H9 (cell line): ENCODE data around the gene PRG2. TPM values are rescaled to one million over a fixed set of nuclear protein-coding genes. Genes with fewer than 3 reads are reported as not detected.

Source experiments
- DNase-seq: peaks from one replicate; pipeline ENCODE4 v3.0.0-alpha.2; 2017
- H2AFZ ChIP-seq: one replicate; pipeline ENCODE4 v1.6.1; 2013; ENCODE audit warnings: mild to moderate bottlenecking, low read length, control low read depth, moderate library complexity
- H2AK5ac ChIP-seq: 2 replicates; pipeline ENCODE4 v1.6.1; 2013; ENCODE audit warnings: low read length, control low read depth, mixed read lengths; ENCODE audit not compliant: insufficient read length
- H2BK120ac ChIP-seq: one replicate; pipeline ENCODE4 v1.6.1; 2013; ENCODE audit warnings: low read depth, mild to moderate bottlenecking, low read length, control low read depth, inconsistent platforms; ENCODE audit not compliant: poor library complexity, severe bottlenecking
- H2BK12ac ChIP-seq: 2 replicates; pipeline ENCODE4 v1.6.1; 2013; ENCODE audit warnings: low read length, control low read depth, mixed read lengths, low read depth; ENCODE audit not compliant: insufficient read length
- H2BK15ac ChIP-seq: 2 replicates; pipeline ENCODE4 v1.6.1; 2013; ENCODE audit warnings: low read depth, low read length, control low read depth
- H2BK20ac ChIP-seq: one replicate; pipeline ENCODE4 v1.6.1; 2013; ENCODE audit warnings: low read depth, mild to moderate bottlenecking, low read length, control low read depth, inconsistent platforms; ENCODE audit not compliant: poor library complexity, severe bottlenecking
- H2BK5ac ChIP-seq: 2 replicates; pipeline ENCODE4 v1.6.1; 2013; ENCODE audit warnings: low read length, control low read depth, mixed read lengths; ENCODE audit not compliant: insufficient read length
- H3K14ac ChIP-seq: 2 replicates; pipeline ENCODE4 v1.6.1; 2013; ENCODE audit warnings: low read length, control low read depth; ENCODE audit not compliant: insufficient read depth
- H3K18ac ChIP-seq: 2 replicates; pipeline ENCODE4 v1.6.1; 2013; ENCODE audit warnings: low read depth, mild to moderate bottlenecking, mixed read lengths, low read length, control low read depth; ENCODE audit not compliant: insufficient read length
- H3K23ac ChIP-seq: 2 replicates; pipeline ENCODE4 v1.6.1; 2013; ENCODE audit warnings: low read length, control low read depth, mixed read lengths, low read depth; ENCODE audit not compliant: insufficient read length
- H3K23me2 ChIP-seq: 2 replicates; pipeline ENCODE4 v1.6.1; 2013; ENCODE audit warnings: low read depth, mild to moderate bottlenecking, mixed read lengths, low read length, control low read depth; ENCODE audit not compliant: insufficient read length, poor library complexity, severe bottlenecking
- H3K27ac ChIP-seq: 2 replicates; pipeline ENCODE4 v1.5.1; 2013; ENCODE audit warnings: low read length, control low read depth, mixed read lengths, low read depth; ENCODE audit not compliant: insufficient read length
- H3K27me3 ChIP-seq: 2 replicates; pipeline ENCODE4 v1.6.1; 2013; ENCODE audit warnings: low read length, control low read depth, inconsistent platforms; ENCODE audit not compliant: insufficient read depth
- H3K4ac ChIP-seq: 2 replicates; pipeline ENCODE4 v1.6.1; 2013; ENCODE audit warnings: low read depth, mild to moderate bottlenecking, control low read depth, inconsistent platforms, low read length, moderate library complexity
- H3K4me1 ChIP-seq: 2 replicates; pipeline ENCODE4 v1.6.1; 2013; ENCODE audit warnings: low read length, control low read depth, inconsistent platforms; ENCODE audit not compliant: insufficient read depth
- H3K4me2 ChIP-seq: 2 replicates; pipeline ENCODE4 v1.6.1; 2013; ENCODE audit warnings: low read length, control low read depth, mixed read lengths; ENCODE audit not compliant: insufficient read length, insufficient read depth
- H3K56ac ChIP-seq: 2 replicates; pipeline ENCODE4 v1.6.1; 2013; ENCODE audit warnings: low read depth, mild to moderate bottlenecking, mixed read lengths, low read length, control low read depth; ENCODE audit not compliant: insufficient read length
- H3K79me1 ChIP-seq: 2 replicates; pipeline ENCODE4 v1.6.1; 2013; ENCODE audit warnings: low read depth, mild to moderate bottlenecking, moderate library complexity, low read length, control low read depth, inconsistent platforms; ENCODE audit not compliant: insufficient read depth, poor library complexity, severe bottlenecking
- H3K79me2 ChIP-seq: 2 replicates; pipeline ENCODE4 v1.6.1; 2013; ENCODE audit warnings: low read length, control low read depth, inconsistent platforms; ENCODE audit not compliant: insufficient read depth
- H3K9ac ChIP-seq: 2 replicates; pipeline ENCODE4 v1.6.1; 2013; ENCODE audit warnings: low read length, control low read depth, mixed read lengths; ENCODE audit not compliant: insufficient read length; ENCODE audit errors: extremely low read depth
- H3K9me3 ChIP-seq: one replicate; pipeline ENCODE4 v1.6.1; 2013; ENCODE audit warnings: low read depth, low read length, inconsistent platforms; ENCODE audit not compliant: control insufficient read depth
- H3T11ph ChIP-seq: one replicate; pipeline ENCODE4 v1.6.1; 2013; ENCODE audit warnings: mild to moderate bottlenecking, low read length, control low read depth, inconsistent platforms
- H4K20me1 ChIP-seq: one replicate; pipeline ENCODE4 v1.6.1; 2013; ENCODE audit not compliant: control insufficient read depth, insufficient read length, insufficient read depth
- H4K5ac ChIP-seq: 2 replicates; pipeline ENCODE4 v1.6.1; 2013; ENCODE audit warnings: low read depth, mild to moderate bottlenecking, mixed read lengths, low read length, control low read depth; ENCODE audit not compliant: insufficient read length
- H4K8ac ChIP-seq: replicated peaks from 2 replicates; pipeline ENCODE4 v1.6.1; 2013; ENCODE audit warnings: low read length, control low read depth, mixed read lengths, low read depth; ENCODE audit not compliant: insufficient read length
- H4K91ac ChIP-seq: 2 replicates; pipeline ENCODE4 v1.6.1; 2013; ENCODE audit warnings: low read depth, mild to moderate bottlenecking, moderate library complexity, mixed read lengths, low read length, control low read depth; ENCODE audit not compliant: insufficient read length
- H3K27ac Mint-ChIP-seq, 3 experiments: 2 replicates in 2 of 3; 3 replicates in 1 of 3; pipeline ENCODE4 v1.8.0; 2020 to 2021; ENCODE audit warnings: mixed read lengths in 3 of 3, mild to moderate bottlenecking in 1 of 3, moderate library complexity in 1 of 3
- H3K27me3 Mint-ChIP-seq: 2 replicates; pipeline ENCODE4 v1.8.0; 2021; ENCODE audit warnings: low read depth, mild to moderate bottlenecking, moderate library complexity, mixed read lengths
- H3K36me3 Mint-ChIP-seq, 3 experiments: 2 replicates in 2 of 3; 3 replicates in 1 of 3; pipeline ENCODE4 v1.8.0; 2020 to 2021; ENCODE audit warnings: low read depth in 3 of 3, mixed read lengths in 3 of 3; ENCODE audit not compliant: insufficient read depth in 1 of 3
- H3K4me1 Mint-ChIP-seq, 2 experiments: 2 replicates each; pipeline ENCODE4 v1.8.0; 2020; ENCODE audit warnings: mixed read lengths in 2 of 2
- H3K4me3 Mint-ChIP-seq, 2 experiments: 2 replicates in 1 of 2; 3 replicates in 1 of 2; pipeline ENCODE4 v1.8.0; 2020 to 2021; ENCODE audit warnings: mild to moderate bottlenecking in 2 of 2, mixed read lengths in 2 of 2, moderate library complexity in 1 of 2
- H3K9me3 Mint-ChIP-seq, 2 experiments: 2 replicates in 1 of 2; 3 replicates in 1 of 2; pipeline ENCODE4 v1.8.0; 2020; ENCODE audit warnings: mild to moderate bottlenecking in 2 of 2, mixed read lengths in 2 of 2, moderate library complexity in 1 of 2
- WGBS: extraction: QIAGEN DNeasy Blood & Tissue Kit; methylation state at CpG from one replicate; pipeline ENCODE4 v1.1.7; 2013; ENCODE audit warnings: missing lambda C conversion rate, low lambda C conversion rate, mixed read lengths; ENCODE audit not compliant: insufficient read length; ENCODE audit errors: extremely low coverage; 5-methylcytosine and 5-hydroxymethylcytosine counted together
- total RNA-seq: library from RNA; stranded (reverse); gene quantifications from 2 replicates; pipeline ENCODE4 v1.2.1, GENCODE V29; 2021
- TF ChIP-seq, protein P1 (sequence below): fragments of 200-600 bp; sonication (generic); conservative IDR thresholded peaks from 3 replicates; pipeline ENCODE4 v1.8.0; 2021; ENCODE audit warnings: antibody characterized with exemption, mild to moderate bottlenecking

PRG2 gene
- total RNA-seq, 1 experiment from 2014 or later, result not detected

DNA sequence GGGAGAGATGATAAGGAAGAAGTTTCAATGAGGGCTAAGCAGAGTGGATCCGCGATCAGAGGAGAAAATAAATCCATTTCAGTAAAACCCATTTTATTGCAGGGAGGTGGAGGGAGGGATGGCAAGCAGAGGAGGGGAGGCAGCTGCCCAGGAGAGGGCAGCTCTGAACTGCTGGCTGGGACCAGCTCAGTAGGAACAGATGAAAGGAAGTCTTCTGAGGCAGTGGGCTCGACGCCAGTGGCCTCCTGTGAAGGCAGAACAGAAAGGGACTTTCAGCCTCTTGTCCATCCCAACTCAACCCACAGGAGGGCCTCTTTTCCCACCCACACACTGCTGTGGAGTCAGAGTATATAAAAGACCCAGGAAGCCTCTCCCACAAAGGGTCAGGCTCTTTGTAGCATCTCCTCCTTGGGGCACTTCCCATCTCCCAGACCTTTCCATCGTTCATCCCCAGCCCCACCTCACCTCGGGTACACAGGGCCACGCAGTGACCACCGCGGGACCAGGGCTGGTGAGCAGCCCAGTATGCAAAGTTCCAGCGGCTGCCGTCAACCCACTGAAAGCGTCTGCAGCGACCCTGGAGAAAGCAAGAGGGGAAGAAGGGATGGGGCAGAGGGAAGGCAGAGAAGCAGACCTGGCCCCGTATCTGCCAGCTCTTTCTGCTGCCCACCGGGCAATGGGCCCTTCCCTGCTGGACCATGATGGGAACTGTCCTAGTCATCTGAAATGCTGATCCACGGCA lies 3.0 kb downstream of the PRG2 start:
- H3K27me3 ChIP-seq, result no peaks in the 10 kb centered on the region; the same call in 1 of the 2 replicates
- H3K27me3 Mint-ChIP-seq, result peaks cover 42% of the 10 kb centered on the region

More for the DNA sequence above, 3.0 kb downstream of the PRG2 start:
- H2BK20ac ChIP-seq, result no peak overlapping the region
- Mint-ChIP-seq H3K27ac (no peak overlapping the region), H3K36me3 (no peaks in the 10 kb centered on the region), H3K4me1 (no peaks in the 10 kb centered on the region), H3K9me3 (no peaks in the 10 kb centered on the region), H3K4me3 (no peak overlapping the region)
- H3K14ac ChIP-seq, result no peak overlapping the region; the same call in 1 of the 2 replicates
- H3K56ac ChIP-seq, result no peak overlapping the region
- no peak overlapping the region for H4K5ac ChIP-seq
- no peak overlapping the region for H2BK120ac ChIP-seq
- H2BK15ac ChIP-seq, result no peak overlapping the region
- WGBS, result no CpG with 5 or more reads among the region's 16 CpGs
- no peaks in the 10 kb centered on the region for H4K20me1 ChIP-seq
- no peak overlapping the region for H2BK12ac ChIP-seq
- H4K91ac ChIP-seq, result no peak overlapping the region
- H2BK5ac ChIP-seq, result no peak overlapping the region
- H3K27ac ChIP-seq, result no peak overlapping the region
- no peak overlapping the region for H3K23ac ChIP-seq
- no peak for DNase-seq
- TF ChIP-seq, protein P1, sequence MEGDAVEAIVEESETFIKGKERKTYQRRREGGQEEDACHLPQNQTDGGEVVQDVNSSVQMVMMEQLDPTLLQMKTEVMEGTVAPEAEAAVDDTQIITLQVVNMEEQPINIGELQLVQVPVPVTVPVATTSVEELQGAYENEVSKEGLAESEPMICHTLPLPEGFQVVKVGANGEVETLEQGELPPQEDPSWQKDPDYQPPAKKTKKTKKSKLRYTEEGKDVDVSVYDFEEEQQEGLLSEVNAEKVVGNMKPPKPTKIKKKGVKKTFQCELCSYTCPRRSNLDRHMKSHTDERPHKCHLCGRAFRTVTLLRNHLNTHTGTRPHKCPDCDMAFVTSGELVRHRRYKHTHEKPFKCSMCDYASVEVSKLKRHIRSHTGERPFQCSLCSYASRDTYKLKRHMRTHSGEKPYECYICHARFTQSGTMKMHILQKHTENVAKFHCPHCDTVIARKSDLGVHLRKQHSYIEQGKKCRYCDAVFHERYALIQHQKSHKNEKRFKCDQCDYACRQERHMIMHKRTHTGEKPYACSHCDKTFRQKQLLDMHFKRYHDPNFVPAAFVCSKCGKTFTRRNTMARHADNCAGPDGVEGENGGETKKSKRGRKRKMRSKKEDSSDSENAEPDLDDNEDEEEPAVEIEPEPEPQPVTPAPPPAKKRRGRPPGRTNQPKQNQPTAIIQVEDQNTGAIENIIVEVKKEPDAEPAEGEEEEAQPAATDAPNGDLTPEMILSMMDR, result no peak
- H3K18ac ChIP-seq, result no peak overlapping the region
- no peak overlapping the region for H3T11ph ChIP-seq
- no peak overlapping the region for H3K9ac ChIP-seq
- no peaks in the 10 kb centered on the region for H3K9me3 ChIP-seq
- no peaks in the 10 kb centered on the region for H3K79me1 ChIP-seq
- no peaks in the 10 kb centered on the region for H3K23me2 ChIP-seq
- H3K4ac ChIP-seq, result no peak overlapping the region
- H3K4me2 ChIP-seq, result no peak overlapping the region
- no peak overlapping the region for H2AK5ac ChIP-seq
- H2AFZ ChIP-seq, result no peak overlapping the region
- no peaks in the 10 kb centered on the region for H3K79me2 ChIP-seq
- no peaks in the 10 kb centered on the region for H3K4me1 ChIP-seq
- H4K8ac ChIP-seq, result no peak overlapping the region
